ENCODE data around the gene KRT33B. TPM values are rescaled to one million over a fixed set of nuclear protein-coding genes. Genes with fewer than 3 reads are reported as not detected.
"Not testable (repeated sequence)": the region's sequence is repeated elsewhere in the genome, so short reads cannot be mapped to it uniquely, and the experiment has no call there.

The KRT33B gene
- total RNA-seq, 1 donor from 2014 or later: 0.61 TPM

DNA sequence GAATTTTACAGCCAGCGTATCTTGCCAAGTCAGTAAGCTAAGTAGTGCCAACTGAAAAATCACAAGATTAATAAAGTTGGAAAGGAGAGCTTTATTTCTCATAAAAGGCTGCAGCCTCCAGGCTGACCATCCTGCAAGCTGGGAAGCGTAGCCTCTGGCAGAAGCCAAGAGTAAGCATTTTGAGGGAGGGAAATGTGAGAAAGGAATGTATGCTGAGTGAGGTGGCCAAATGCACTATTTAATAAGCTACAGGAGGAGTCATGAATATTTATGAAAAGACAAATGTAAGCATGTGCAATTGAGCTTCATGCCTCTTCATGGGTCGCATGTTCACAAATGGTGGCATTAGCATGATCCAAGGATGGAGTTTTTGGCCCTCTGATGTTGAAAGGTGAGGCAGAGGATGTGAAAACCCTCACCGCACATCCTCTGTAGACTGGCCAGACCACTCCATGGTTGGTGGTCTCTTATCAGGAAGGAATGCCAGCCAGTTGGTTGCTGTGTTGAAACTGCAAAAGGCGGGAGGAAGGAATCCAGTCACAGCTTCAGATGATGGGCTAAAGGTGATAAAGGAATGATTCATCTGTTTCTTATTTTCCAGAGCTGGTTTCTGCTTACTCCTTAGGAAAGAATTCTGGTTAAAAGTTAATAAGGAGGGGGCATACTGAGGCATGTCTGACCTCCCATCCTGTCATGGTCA lies 9.2 kb downstream of the KRT33B start:
- H3K4me1 Mint-ChIP-seq (ENCODE audit: low read depth, unreplicated experiment): no peaks in the 10 kb centered on the region
- peaks cover 2% of the 10 kb centered on the region for H3K9me3 Mint-ChIP-seq (ENCODE audit: unreplicated experiment)
- H3K4me3 Mint-ChIP-seq (ENCODE audit: unreplicated experiment): no peak overlapping the region
- peaks cover 3% of the 10 kb centered on the region for H3K27me3 Mint-ChIP-seq (ENCODE audit: unreplicated experiment)
- H3K36me3 Mint-ChIP-seq (ENCODE audit: unreplicated experiment): no peaks in the 10 kb centered on the region
- TF ChIP-seq, protein P1, sequence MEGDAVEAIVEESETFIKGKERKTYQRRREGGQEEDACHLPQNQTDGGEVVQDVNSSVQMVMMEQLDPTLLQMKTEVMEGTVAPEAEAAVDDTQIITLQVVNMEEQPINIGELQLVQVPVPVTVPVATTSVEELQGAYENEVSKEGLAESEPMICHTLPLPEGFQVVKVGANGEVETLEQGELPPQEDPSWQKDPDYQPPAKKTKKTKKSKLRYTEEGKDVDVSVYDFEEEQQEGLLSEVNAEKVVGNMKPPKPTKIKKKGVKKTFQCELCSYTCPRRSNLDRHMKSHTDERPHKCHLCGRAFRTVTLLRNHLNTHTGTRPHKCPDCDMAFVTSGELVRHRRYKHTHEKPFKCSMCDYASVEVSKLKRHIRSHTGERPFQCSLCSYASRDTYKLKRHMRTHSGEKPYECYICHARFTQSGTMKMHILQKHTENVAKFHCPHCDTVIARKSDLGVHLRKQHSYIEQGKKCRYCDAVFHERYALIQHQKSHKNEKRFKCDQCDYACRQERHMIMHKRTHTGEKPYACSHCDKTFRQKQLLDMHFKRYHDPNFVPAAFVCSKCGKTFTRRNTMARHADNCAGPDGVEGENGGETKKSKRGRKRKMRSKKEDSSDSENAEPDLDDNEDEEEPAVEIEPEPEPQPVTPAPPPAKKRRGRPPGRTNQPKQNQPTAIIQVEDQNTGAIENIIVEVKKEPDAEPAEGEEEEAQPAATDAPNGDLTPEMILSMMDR (IDR thresholded peaks at IDR 0.05; ENCODE audit: partially characterized antibody, unreplicated experiment): no peak
- no peak for DNase-seq
- H3K27ac Mint-ChIP-seq (ENCODE audit: unreplicated experiment): no peak overlapping the region

DNA sequence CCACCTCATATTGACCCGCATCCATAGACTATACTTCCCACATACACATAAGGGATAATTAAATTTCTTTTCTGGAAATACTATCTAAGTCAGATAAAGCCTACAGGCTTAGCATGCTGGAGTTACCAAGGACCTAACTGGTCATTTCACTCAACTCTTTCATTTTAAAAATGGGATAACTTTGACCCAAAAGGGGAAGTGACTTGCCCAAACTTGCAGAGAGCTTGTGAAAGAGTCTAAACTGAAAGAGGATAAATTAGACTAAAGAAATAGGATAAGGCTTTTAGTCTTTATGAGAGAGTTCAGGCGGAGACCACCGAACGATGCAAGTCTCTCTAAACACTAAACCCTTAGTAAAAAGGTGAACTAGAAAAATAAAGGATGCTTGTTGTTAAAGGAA lies 15.1 kb downstream of the KRT33B start:
- TF ChIP-seq, protein P1 (IDR thresholded peaks at IDR 0.05; ENCODE audit: partially characterized antibody, unreplicated experiment): no peak
- H3K9me3 Mint-ChIP-seq (ENCODE audit: unreplicated experiment): peaks cover 2% of the 10 kb centered on the region
- no peak for DNase-seq
- H3K27ac Mint-ChIP-seq (ENCODE audit: unreplicated experiment): no peak overlapping the region
- H3K4me3 Mint-ChIP-seq (ENCODE audit: unreplicated experiment): no peak overlapping the region
- no peaks in the 10 kb centered on the region for H3K4me1 Mint-ChIP-seq (ENCODE audit: low read depth, unreplicated experiment)
- H3K36me3 Mint-ChIP-seq (ENCODE audit: unreplicated experiment): peaks cover 4% of the 10 kb centered on the region
- peaks cover 4% of the 10 kb centered on the region for H3K27me3 Mint-ChIP-seq (ENCODE audit: unreplicated experiment)

DNA sequence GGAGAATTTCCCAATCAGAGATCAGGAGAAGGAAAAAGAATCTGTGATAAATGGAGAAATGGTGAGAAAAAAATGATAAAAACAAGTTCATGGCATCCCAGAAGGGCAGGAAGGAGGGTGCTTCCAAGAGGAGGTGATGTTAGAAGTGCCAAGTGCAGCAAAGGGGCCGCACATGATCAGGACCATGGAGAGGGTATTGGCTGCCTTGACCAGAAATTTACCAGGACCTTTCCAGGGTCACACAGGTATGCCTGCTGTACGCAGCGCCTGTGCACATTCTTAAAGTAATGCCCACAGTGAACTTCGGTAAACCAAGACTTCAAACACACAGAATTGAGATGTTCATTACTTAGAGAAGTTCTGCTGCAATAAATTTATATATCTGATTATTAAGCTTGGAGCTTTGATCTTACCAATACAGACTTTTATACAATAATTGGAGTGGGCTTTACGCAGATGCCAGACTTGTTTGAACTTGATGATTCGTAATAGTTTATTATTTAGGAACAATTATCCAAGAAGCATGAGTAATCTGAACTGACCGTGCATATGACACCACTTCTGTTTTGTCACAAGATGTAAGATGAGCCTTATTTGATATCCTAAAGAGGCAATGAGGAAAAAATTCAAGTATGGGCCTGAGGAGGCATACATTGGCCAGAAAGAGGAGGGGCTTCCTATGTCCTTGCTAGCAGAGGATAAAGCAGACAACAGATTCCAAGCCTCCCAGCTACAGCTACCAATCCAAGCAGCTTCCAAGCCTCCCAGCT lies 16.8 kb downstream of the KRT33B start:
- Mint-ChIP-seq H3K27me3 (ENCODE audit: unreplicated experiment) (peaks cover 4% of the 10 kb centered on the region), H3K27ac (ENCODE audit: unreplicated experiment) (no peak overlapping the region), H3K9me3 (ENCODE audit: unreplicated experiment) (peaks cover 2% of the 10 kb centered on the region), H3K36me3 (ENCODE audit: unreplicated experiment) (peaks cover 4% of the 10 kb centered on the region), H3K4me1 (ENCODE audit: low read depth, unreplicated experiment) (no peaks in the 10 kb centered on the region), H3K4me3 (ENCODE audit: unreplicated experiment) (no peak overlapping the region)
- TF ChIP-seq, protein P1 (IDR thresholded peaks at IDR 0.05; ENCODE audit: partially characterized antibody, unreplicated experiment): no peak
- DNase-seq: no peak

DNA sequence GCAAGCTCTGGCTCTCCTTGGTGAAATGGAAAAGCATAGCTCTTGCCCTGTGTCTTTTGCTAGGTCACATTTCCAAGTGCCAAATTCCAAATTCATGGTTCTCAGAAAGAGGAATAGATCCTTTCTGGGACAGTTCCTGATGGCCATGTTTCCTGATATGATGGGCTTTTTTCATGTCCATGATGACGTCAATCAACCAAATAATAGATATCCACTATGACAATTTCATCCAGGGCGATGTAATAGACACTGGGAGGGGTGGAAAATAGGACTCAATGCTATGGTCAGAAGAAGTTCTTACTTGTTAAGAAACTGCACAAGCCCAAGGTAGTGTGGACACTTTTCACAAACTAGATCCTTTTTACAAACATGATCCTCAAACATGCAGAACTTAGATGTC lies 18.4 kb downstream of the KRT33B start:
- H3K4me1 Mint-ChIP-seq (ENCODE audit: low read depth, unreplicated experiment): no peaks in the 10 kb centered on the region
- H3K27ac Mint-ChIP-seq (ENCODE audit: unreplicated experiment): no peak overlapping the region
- peaks cover 2% of the 10 kb centered on the region for H3K27me3 Mint-ChIP-seq (ENCODE audit: unreplicated experiment)
- H3K4me3 Mint-ChIP-seq (ENCODE audit: unreplicated experiment): no peak overlapping the region
- peaks cover 4% of the 10 kb centered on the region for H3K36me3 Mint-ChIP-seq (ENCODE audit: unreplicated experiment)
- H3K9me3 Mint-ChIP-seq (ENCODE audit: unreplicated experiment): peaks cover 2% of the 10 kb centered on the region
- TF ChIP-seq, protein P1 (IDR thresholded peaks at IDR 0.05; ENCODE audit: partially characterized antibody, unreplicated experiment): no peak
- no peak for DNase-seq

DNA sequence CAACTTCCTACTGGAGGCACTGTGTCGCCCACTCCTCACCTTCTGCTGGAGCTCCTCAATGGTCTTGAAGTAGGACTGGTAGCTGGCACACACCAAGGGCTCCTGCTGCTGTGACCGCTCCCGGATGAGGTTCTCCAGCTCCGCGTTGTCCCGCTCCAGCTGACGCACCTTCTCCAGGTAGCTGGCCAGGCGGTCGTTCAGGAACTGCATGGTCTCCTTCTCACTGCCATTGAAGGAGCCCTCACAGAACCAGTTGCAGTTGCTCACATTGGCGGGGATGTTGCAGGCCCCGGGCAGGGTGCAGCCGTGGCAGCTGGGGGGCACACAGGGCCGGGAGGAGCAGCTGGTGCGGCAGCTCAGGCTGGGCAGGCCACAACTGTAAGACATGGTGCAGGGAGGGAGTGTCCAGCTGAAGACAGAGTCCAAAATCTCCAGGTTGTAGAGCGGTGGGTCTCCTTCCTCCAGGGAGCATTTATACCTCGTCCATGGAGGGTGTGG lies 19.2 kb downstream of the KRT33B start, which contains the start of gene KRT33A:
Gene KRT33A (minus strand): TSS at position 448 of the 498 bp plus-strand sequence. CDS start 61 bp downstream, at position 387.
- not testable (repeated sequence) for H3K9me3 Mint-ChIP-seq (ENCODE audit: unreplicated experiment)

More for the DNA sequence above, 19.2 kb downstream of the KRT33B start, which contains the start of gene KRT33A:
- H3K27ac Mint-ChIP-seq (ENCODE audit: unreplicated experiment); H3K4me1 Mint-ChIP-seq (ENCODE audit: low read depth, unreplicated experiment); H3K4me3 Mint-ChIP-seq (ENCODE audit: unreplicated experiment); DNase-seq; H3K36me3 Mint-ChIP-seq (ENCODE audit: unreplicated experiment); H3K27me3 Mint-ChIP-seq (ENCODE audit: unreplicated experiment): not testable (repeated sequence)
